DMS153 (cell line): ENCODE results near the gene LAMB3.
"Not testable (repeated sequence)": the region's sequence is repeated elsewhere in the genome, so short reads cannot be mapped to it uniquely, and the experiment has no call there.

ENCODE experiments used
- DNase-seq: peaks from one replicate; lab custom pipeline; 2025; lab: John Stamatoyannopoulos, UW

The LAMB3 gene

DNA sequence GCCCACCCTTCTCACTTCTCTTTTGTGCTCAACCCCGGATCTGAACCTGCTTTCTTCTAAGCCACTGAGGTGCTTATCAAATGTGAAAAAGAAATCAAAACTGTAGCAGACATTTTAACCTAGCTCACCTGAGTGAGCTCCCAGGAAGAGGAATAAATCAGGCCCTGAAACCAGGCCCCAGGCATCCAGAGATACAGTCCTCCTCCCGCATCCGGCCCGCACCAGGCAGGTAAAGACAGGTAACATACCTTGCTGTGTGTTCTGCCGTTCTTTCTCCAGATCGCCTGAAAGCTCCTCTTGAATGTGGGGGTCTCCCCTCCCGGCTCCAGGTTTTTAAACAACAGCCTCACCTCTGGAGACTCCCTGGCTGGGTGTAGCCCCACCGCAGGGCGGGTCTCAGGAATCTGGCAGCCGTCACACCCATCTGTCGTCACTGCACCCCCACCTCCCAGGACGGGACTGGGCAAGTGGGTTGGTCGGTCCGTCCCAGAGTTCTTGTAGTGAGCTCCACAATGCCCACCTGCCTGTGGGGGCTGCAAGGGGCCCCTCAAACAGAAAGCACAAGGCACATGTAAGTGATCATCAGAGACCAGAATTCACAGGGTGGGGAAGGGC, at the start of gene LAMB3:
LAMB3 (minus strand) TSS at position 305 of the 615 bp plus-strand sequence. CDS start 1,481 bp downstream, outside the sequence.
- DNase-seq, result no peak

DNA sequence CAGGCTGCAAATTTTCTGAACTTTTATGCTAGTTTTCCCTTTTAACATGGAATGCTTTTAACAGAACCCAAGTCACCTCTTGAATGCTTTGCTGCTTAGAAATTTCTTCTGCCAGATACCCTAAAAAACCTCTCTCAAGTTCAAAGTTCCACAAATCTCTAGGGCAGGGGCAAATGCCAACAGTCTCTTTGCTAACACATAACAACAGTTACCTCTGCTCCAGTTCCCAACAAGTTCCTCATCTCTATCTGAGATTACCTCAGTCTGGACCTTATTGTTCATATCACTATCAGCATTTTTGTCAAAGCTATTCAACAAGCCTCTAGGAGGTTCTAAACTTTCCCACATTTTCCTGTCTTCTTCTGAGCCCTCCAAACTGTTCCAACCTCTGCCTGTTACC, 48.5 kb upstream of the LAMB3 start:
- not testable (repeated sequence) for DNase-seq

- DNase-seq, result no peak
Measured at GRCh38 chr1:209697126-209697525, 44.9 kb upstream of the LAMB3 start.

DNA sequence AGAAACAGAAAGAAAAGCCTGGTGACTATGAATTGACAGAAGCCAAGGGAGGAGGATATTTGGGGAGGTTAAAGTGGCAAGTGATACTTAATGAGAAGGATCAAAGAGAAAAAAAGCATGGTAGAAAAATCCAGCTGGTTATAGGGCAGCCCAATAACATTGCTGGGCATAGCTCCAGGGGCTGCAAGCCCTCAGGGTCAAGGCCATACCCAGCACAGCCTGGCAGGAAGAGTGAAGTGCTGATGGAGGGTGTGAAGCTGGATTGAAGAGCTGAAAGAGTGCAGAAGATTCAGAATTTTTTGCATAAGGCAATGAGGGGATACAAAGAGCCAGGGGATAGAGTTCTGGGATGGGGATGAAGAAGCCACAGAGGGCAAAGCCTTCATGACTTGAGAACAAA, 44.4 kb upstream of the LAMB3 start:
- no peak for DNase-seq

DNA sequence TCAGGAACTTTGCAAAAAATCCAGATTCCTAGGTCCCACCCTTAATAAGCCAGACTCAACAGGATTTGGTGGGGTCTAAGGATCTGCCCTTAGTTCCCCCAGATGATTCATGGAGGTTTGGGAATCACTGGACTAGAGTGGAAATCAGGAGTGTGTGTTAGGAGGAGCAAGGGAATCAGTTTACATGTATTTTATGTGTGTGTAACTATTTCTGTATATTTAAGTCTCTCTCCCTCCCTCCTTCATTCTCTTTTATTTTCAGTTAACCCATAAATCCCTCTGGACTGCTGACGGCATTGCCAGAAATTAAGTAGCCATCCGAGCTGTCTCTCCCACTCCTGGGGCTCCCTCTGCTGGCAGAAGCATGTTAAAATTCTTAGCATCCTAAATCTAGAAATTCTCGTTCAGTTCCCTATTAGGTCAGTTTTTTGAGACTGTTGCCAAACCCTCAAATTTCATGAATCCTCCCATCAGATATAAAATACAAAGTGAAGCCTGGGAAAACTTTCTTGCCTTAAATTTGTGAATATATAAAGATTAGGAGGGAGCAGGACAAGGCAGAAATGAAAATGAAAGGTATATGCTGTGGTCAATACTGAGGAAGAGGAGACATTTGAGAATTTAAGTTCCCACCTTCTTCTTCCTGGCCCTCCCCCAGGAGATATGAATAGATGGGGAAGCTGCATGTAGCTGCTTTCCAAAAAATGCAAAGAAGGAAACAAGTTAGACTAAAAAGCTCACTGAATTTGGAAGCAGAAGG, 40.7 kb upstream of the LAMB3 start:
- DNase-seq, result peak; percentile 81

DNA sequence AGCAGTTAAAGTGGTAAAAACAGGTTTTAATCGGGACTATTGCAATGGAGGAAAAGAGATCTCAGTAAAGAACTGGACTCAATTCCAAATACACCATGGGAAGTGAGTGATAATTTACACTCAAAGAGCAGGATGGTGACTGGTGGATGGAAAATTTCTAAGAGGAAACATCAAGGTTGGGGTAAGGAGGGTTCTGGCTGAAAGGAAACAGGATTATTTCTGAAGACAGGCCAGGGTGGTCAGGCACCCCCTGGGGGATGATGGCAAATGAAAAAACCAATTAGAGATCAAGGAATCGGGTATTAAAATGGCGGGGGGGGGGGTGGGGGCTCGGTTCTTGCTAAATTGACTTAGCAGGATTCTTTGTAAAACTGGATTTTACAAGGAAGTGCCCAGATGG, 40.1 kb upstream of the LAMB3 start:
- DNase-seq, result no peak

DNA sequence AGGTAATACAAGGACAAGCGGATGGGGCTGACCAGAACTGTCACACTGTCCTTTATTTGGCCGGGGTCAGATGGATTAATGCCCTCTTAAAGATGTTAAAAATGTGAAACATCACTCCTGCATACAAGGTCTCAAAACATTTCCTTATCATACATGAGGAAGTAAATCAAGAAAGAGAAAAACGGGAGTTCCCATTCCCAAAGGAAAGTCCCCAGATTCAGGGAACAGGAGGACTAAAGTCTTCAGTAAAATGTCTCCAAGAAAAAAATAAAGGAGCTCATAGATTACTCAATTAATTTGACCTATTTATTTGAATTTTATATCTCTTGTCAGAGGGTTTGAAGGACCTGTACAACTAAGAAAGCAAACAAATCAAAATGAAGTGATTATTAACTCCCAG, 39.0 kb upstream of the LAMB3 start:
- no peak for DNase-seq

- no peak for DNase-seq
Measured at GRCh38 chr1:209689477-209689876, 37.3 kb upstream of the LAMB3 start.

DNA sequence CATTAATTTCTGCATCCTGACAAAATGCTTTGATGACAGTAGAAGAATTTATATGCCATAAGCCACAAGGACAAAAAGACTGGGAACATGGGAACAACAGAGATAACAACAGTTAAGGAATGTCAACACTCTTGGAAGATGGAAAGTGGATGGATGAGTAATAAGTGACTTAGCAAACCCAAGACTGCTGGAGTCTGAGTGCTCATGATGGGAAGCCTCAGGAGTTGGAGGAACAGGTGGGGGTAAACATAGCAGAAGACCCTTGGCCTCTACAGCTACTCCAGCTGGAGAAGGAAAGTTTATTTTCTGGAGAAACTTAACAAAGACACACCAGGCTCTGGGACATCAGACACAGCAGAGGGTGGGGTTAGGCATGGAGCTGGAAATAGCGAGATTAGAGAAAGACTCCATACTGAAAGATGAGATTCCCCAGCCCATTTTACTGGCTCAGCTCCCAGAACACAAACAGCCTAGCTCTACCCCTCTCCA, 36.6 kb upstream of the LAMB3 start:
- no peak for DNase-seq

DNA sequence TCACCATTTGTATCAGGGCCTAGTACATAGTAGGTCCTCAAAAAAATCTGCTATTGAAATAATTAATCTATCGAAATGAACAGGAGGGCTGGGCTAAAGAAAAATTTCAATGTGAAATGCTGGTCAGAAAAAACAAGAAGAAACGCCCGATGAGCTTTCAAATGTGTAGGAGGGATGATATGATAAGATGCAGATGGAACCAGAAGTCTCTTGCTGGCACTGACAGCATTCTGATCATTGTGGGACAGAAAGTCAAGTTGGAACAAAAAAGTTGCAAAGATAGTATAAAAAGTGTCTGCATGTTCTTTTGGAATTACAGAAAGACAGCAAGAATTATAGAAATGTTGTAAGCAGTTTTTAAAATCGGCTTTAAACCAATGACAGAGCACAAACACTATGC, 34.1 kb upstream of the LAMB3 start:
- no peak for DNase-seq

- DNase-seq, result no peak
Measured at GRCh38 chr1:209685821-209686220, 33.6 kb upstream of the LAMB3 start.

DNA sequence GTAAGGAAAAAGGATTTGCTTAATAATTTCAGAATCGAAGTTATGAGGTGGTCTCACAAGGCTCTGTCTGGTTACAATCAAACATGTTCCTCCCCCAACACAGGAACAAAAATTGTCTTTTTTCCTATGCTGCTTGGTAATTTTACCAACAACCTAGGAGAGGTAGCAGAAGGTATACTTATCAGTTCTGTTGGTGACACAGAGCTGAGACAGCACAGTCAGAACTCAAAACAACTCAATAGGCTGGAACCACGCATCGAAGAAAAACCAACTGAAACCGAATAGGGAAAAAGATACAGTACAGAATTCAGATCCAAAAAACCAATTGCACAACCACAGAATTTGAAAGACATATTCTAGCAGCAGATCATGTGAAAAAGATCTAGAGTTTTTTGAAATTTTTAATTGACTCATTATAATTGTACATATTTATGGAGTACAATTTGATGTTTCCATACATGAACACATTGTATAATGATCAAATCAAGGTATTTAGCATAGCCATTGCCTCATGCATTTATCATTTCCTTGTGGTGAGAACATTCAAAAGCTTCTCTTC, 26.8 kb upstream of the LAMB3 start:
- no peak for DNase-seq

GRCh38 chr1:209675565-209676154, 23.4 kb upstream of the LAMB3 start:
- peak; percentile 16 for DNase-seq

GRCh38 chr1:209674957-209675564, 22.8 kb upstream of the LAMB3 start, which contains the start of gene G0S2:
G0S2 (plus strand) TSS chr1:209675412; CDS start chr1:209675685, 273 bp downstream.
- peak; percentile 28 for DNase-seq

DNA sequence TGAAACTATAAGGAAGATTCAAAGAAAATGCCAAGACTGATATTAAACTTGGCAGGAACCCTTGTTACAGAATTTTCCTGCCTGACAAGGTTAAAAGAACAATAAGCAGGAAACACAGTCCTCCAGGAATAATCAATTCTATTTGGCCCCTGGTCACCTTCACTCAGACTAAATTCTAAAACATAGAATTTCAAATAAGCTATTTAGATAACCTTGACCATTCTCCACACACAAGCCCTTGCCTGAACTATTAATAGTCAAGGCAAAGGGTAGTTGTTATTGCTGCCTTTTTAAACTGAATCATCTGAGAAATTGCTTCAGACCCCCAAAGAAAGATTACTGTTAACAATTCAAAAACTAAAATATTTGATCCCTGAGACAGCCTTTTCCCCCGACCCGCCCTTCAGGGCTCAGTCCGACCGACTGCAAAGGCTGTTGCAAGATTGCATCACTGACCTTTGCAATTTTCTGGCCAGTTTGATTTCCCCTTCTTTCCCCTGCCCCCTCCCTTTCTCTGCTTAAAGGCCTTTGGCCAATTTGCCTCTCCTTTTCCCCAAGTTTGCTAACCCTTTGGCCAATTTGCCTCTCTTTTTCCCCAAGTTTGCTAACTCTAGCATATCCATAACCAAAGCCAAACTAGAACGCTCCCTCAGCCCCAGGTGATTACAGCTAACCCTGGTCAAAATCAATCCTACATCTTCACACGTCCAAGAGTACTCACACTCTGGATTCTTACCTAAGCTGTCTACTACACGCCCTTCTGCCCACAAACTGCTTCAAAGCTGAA, 21.6 kb upstream of the LAMB3 start:
- no peak for DNase-seq

DNA sequence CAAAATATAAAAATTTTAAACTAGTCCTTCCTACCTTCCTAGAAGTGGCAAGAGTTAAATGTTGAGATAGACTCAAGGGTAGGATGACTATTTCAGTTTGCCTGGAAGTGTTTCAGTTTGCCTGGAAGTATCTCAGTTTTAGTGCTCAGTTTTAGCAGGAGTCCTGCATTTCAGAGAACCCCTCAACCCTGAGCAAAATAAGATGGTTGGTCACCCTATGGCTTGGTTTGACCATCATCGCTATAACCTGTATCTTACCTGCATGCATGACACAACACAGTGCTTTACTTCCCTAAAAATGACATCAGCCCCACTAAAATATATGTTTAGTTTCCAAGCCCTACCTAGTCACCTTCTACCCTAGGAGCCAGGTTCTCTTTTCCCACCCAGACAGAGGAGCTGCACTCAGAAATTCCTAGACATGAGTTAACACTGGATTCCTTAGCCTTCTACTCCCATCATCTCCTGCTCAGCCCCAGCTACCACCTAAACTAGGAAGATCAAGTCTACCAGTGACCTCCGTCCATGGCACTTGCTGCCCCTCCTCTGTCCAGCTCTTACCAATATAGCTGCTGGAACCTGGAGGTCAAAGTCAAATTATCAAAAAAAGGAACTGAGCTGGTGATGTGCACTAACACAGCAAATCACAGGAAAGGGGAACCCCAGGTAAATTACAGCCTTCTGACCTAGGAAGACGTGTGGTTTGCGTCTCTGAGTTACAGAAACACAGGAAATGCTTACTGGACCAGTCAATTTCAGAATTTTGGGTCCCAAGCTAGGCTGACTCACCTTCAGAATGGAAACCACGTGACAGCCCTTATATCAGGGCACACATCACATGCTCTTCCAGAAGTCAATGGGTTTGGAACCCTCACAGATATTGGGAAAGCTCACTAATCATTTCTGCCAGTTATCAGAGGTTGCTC, 20.7 kb upstream of the LAMB3 start:
- no peak for DNase-seq

- DNase-seq, result no peak
Measured at GRCh38 chr1:209670441-209671082, 18.3 kb upstream of the LAMB3 start.

DNA sequence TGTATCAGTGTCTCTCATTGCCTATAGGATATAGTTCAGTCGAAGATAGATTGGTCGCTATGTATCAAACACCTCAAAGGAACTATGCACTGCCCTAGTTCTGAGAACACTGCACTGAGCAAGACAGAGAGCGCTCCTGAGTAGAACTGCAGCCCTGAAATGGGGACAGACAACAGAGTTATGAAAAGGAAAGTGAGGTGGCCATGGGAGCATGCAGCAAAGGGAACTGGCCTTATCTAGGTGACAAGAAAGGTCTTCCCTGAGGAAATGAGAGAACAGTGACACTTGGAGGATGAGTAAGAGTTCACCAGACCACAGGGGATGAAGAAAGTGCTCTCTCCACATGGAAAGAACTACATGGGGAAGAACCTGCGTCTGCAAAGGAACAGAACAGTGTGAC, 15.5 kb upstream of the LAMB3 start:
- DNase-seq, result no peak

DNA sequence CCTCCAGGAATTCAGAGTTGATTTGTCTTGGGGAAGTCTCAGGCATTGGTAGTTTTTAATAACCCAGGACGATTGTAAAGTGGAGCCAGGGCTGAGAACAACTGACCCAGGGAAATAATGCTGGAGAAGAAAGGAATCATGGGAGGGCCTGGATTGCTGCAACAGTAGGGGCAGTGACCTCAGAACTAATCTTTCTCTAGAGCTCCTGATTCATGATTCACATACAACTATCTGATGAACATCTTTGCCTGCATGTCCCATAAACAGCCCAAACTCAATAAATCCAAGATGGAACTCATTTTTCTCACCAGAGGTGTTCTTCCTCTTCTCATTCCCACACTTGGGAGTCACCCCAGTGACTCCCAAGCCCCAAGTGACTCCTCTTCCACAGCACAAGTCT, 14.9 kb upstream of the LAMB3 start:
- no peak for DNase-seq

GRCh38 chr1:209662879-209663327, 10.7 kb upstream of the LAMB3 start:
- DNase-seq, result no peak
